Measurements from ENCODE around the gene ELMO1.

ELMO1 gene

GRCh38 chr7:37344886-37345579, 103.6 kb downstream of the ELMO1 start:
- DNase-seq (ENCODE audit: low read depth): no peak

- DNase-seq (ENCODE audit: low read depth): no peak
Measured at GRCh38 chr7:37342688-37343471, 105.8 kb downstream of the ELMO1 start.

GRCh38 chr7:37342176-37342687, 106.4 kb downstream of the ELMO1 start:
- no peak for DNase-seq (ENCODE audit: low read depth)

GRCh38 chr7:37341033-37341630, 107.5 kb downstream of the ELMO1 start:
- DNase-seq (ENCODE audit: low read depth): no peak

GRCh38 chr7:37338966-37339365, 109.7 kb downstream of the ELMO1 start:
- no peak for DNase-seq (ENCODE audit: low read depth)

- no peak for DNase-seq (ENCODE audit: low read depth)
Measured at GRCh38 chr7:37337522-37337921, 111.1 kb downstream of the ELMO1 start.

- no peak for DNase-seq (ENCODE audit: low read depth)
Measured at GRCh38 chr7:37336259-37336658, 112.4 kb downstream of the ELMO1 start.

- DNase-seq (ENCODE audit: low read depth): no peak
Measured at GRCh38 chr7:37333075-37333474, 115.6 kb downstream of the ELMO1 start.

GRCh38 chr7:37332243-37333016, 116.2 kb downstream of the ELMO1 start:
- DNase-seq (ENCODE audit: low read depth): no peak

- no peak for DNase-seq (ENCODE audit: low read depth)
Measured at GRCh38 chr7:37330775-37331174, 117.9 kb downstream of the ELMO1 start.

GRCh38 chr7:37329940-37330339, 118.7 kb downstream of the ELMO1 start:
- no peak for DNase-seq (ENCODE audit: low read depth)

- no peak for DNase-seq (ENCODE audit: low read depth)
Measured at GRCh38 chr7:37327288-37327687, 121.4 kb downstream of the ELMO1 start.

GRCh38 chr7:37323966-37324365, 124.7 kb downstream of the ELMO1 start:
- DNase-seq (ENCODE audit: low read depth): no peak

- no peak for DNase-seq (ENCODE audit: low read depth)
Measured at GRCh38 chr7:37322831-37323230, 125.8 kb downstream of the ELMO1 start.

- DNase-seq (ENCODE audit: low read depth): no peak
Measured at GRCh38 chr7:37320848-37321468, 127.7 kb downstream of the ELMO1 start.

GRCh38 chr7:37320140-37320847, 128.4 kb downstream of the ELMO1 start:
- DNase-seq (ENCODE audit: low read depth): no peak

- DNase-seq (ENCODE audit: low read depth): no peak
Measured at GRCh38 chr7:37318541-37318940, 130.1 kb downstream of the ELMO1 start.

- DNase-seq (ENCODE audit: low read depth): no peak
Measured at GRCh38 chr7:37315772-37316715, 132.6 kb downstream of the ELMO1 start.

- DNase-seq (ENCODE audit: low read depth): no peak
Measured at GRCh38 chr7:37312608-37313007, 136.1 kb downstream of the ELMO1 start.

GRCh38 chr7:37311355-37311754, 137.3 kb downstream of the ELMO1 start:
- DNase-seq (ENCODE audit: low read depth): no peak
